Bone marrow (tissue), 2 donors: ENCODE data around the gene UBA1.
"Not testable (repeated sequence)": the region's sequence is repeated elsewhere in the genome, so short reads cannot be mapped to it uniquely, and the experiment has no call there.

Source experiments
- DNase-seq, 2 donors: peaks; one replicate each; lab custom pipeline; 2025; lab: John Stamatoyannopoulos, UW

UBA1 gene

DNA sequence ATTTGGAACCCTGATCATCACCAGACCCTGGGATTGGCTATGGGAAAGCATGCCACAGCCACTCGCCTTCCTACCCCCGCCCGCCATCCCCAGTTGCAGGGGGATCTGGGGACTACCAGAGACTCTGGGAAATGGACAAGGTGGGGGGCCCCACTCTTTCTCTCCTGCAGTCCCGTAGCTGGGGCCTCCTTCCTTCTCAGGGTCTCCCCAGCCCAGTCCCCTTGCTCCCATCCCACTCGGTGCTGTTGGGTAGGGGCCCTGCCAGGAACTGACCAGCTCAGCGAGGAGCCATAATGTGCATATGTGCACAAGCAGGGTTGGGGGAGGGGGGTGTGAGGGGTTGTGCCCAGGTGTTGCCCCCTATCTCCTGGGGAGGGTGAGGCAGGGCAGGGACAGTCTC is 35.8 kb downstream of the UBA1 start:
- no peak for DNase-seq

DNA sequence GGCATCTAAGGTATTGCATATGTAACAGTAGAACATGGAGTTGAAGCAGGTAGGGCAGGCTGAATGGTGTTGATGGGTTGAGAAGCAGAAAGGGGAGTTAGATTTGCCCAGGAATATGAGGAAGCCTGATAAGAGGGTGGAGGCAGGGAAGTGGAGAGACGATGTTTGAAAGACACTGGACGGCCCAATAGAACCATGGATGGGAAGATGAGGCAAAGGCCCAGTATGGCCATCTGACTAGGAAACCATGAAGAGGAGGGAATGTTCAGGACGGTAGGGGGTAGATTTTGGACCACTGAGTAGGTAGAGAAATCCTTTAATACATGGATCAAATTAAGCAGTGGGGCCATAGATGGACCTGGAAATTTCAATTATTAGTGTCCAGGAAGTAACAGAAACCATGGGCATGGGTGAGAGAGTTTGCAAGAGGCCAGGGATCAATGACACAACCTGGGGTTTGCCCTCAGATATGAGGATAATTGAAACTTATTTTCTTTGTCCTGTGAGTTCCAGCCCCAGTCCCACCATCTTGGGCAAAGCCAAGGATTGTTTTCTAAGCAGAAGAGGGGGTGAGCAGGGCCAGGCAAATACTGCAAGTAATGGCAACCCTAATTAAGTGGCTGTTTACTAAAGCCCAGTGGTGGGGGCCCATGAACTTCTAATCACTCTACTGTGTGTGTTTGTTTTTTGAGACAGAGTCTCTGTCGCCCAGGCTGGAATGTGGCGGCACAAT is 36.7 kb downstream of the UBA1 start:
- DNase-seq, result no peak

DNA sequence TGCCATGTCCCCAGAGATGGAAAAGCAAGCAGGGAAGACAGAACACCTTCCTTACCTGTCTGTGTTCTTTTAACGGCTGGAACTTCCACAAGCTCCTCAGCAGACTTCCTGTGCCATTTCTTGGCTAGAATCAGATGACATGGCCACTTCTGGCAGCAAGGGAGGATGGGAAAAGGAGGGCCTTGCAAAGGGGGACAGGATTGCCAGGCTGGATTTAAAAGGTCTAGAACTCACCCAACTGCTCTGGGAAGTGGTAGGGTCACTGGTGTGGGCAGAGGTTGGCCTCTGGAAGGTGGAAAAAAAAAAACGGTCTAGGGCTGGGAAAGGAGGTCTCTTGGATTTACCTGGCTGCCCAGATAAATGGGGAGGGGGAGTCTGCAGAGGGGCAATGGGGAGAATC is 37.5 kb downstream of the UBA1 start:
- no peak for DNase-seq

DNA sequence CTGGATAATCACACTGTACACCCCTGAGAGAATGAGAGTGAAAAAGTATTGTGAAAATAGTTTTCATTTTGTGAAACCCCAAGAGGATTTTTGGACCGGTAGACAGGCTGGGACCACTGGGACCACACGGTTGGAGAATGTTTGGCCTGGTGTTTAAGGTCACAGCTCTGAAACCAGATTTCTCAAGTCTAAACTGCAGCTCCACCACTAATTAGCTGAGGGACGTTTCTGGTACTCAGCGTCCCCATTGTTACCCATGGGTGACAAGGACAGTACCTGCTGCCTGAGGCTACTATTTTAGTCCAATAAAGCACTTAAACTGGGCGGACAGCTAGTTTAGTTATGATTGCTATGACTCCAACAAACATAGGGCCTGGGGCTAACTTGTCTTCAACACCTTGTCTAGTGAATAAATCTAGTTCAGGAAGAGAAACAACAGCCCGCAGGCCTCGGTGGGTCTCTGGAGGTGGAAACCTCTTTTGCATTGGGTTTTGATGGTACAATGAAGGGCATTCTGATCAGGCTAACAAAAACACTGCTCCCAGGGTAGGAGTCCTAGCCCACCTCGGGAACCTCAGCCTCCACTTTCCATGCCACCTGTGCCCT is 38.7 kb downstream of the UBA1 start:
- DNase-seq, result no peak

DNA sequence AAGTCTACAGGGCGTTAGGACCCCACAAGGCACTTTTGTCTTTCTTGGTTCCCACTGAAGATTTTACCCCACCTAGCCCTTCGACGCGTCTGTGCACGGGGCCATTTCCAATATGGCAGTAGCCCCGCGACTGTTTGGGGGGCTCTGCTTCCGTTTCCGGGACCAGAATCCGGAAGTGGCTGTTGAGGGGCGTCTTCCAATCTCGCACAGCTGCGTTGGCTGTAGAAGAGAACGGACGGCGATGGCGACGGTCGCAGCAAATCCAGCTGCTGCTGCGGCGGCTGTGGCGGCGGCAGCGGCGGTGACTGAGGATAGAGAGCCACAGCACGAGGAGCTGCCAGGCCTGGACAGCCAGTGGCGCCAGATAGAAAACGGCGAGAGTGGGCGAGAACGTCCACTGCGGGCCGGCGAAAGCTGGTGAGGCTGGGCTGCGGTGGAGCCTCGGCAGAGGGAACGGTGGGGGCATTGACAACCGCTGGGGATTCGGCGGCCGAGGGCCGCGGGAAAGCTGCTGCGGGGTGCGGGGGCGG is 39.2 kb downstream of the UBA1 start, which contains the start of gene USP11:
TSS of gene USP11 (plus strand) at position 207 of the 530 bp plus-strand sequence. CDS start at position 242, 35 bp downstream.
- peak in 1 of 2 donors; percentile 45 for DNase-seq

DNA sequence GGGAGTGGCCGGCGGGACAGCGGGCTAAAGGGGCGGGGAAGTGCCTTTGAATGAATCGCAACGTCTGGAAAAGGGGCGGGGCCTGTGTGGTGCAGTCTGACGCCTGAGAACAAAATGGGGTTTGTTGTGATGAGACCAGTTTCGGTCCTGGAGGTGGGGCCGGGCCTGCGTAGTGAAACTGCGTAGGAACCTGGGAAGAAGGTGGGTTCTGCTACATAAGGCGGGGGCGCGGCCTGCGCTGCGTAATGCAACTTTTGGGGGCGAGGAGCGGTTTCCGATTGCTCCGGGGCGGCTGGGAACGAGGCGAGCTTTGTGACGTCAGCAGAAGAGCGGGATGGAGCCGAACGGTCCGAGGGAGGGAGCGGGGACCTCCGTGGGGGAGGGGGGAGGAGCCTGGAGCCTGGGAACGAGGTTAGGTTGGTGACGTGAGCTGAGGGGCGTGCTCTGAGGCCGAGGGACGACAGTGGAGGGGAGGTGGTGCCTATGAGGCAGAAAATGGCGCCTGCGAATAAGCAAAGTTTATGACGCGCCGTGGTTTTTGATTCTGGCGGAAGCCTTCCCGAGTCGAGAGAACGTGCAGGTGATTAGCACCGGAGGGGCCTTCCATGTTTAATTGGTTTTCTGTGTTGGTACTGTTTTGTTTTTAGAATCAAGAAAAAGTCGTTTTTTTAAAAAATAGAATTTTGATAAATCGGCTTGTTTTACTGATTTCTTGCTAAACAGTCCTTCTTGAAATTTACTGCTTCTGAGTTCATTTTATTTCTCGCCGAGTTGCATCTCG is 39.9 kb downstream of the UBA1 start:
- peak; percentile 71 to 99 for DNase-seq

DNA sequence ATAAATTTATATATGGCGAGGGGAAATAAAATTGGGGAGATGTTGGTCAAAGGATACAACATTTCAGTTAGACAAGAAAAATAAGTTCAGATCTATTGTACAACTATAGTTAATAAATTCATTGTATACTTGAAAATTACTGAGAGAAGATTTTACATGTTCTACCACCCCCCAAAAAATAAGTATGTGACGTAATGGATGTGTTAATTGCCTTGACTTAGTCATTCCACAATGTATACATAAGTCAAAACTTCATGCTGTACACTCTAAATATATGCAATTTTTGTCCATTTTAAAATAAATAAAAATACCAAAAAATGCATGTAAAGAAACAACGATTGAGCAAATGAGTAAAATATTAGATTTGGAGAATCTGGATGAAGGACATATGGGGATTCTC is 41.0 kb downstream of the UBA1 start:
- no peak for DNase-seq

DNA sequence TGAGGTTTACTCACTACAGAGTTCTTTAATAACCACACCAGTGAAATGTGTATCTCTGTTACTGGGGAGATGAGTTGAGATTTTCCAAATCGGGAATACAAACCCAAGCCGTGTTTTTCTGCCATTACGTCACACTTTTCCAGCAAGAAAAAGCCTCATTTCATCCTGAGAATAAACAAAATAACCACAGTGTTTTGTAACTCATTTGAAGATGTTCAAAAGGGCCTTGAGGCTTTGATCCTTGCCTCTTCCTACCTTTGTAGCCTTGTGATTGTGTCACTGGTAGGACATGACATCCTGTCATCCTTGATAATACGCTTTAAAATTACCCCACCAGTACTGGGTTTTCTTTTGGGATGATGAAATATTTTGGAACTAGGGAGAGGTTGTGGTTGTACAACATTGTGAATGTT is 42.1 kb downstream of the UBA1 start:
- DNase-seq, result no peak

DNA sequence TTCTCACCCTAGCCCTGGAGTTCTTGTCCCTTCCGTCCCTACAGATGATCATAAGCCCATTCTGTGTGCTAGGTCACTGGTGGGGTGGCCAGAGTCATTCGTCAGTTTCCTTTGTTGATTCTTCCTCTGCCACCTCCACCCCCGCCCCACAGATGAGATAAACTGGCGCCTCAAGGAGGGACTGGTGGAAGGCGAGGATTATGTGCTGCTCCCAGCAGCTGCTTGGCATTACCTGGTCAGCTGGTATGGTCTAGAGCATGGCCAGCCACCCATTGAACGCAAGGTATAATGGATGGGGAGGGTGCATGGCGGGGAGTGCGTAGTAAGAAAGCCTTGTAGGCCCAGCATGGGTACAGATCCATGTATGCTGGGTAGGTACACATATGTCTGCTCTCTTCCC is 45.6 kb downstream of the UBA1 start:
- DNase-seq, result no peak

DNA sequence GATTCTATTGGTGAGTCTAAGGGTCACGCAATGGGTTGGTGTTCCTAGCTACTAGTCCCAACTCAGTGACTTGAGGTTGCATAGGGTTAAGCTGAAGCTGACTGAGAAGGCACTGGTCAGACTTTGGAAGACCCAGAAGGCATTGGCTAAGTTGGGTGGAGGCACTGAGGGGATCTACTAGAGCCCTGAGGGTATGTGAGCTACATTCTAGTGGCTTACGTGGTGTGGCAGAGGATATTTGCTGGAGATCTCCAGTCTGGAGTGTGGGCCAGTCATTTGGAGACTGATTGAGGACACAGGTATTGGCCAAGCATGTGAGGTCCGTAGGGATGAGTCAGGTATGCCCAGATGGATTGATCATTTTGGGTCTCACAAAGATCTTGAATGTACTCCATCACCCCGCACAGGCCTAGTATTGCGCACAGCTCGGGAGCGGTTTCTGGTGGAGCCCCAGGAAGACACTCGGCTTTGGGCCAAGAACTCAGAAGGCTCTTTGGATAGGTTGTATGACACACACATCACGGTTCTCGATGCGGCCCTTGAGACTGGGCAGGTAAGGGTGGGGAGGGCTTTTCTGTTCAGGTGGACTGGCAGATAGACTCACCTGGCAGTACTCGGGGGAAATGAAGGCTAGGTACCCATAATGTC is 46.4 kb downstream of the UBA1 start:
- DNase-seq, result no peak

DNA sequence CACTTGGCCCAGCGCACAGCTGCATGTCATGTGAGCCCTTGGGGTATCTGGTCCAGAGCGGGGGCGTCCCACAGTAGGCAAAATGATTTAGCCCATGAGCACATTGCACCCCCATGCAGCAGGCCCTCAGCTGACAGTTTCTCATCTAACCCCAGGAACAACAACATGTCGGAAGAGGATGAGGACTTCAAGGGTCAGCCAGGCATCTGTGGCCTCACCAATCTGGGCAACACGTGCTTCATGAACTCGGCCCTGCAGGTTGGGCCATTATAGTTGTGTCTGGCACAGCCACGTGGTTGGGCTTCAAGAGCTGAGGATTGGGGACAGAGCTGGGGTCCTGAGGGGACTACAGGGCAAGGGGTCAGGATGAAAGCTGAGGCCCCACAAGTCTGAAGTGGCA is 47.0 kb downstream of the UBA1 start:
- no peak for DNase-seq

DNA sequence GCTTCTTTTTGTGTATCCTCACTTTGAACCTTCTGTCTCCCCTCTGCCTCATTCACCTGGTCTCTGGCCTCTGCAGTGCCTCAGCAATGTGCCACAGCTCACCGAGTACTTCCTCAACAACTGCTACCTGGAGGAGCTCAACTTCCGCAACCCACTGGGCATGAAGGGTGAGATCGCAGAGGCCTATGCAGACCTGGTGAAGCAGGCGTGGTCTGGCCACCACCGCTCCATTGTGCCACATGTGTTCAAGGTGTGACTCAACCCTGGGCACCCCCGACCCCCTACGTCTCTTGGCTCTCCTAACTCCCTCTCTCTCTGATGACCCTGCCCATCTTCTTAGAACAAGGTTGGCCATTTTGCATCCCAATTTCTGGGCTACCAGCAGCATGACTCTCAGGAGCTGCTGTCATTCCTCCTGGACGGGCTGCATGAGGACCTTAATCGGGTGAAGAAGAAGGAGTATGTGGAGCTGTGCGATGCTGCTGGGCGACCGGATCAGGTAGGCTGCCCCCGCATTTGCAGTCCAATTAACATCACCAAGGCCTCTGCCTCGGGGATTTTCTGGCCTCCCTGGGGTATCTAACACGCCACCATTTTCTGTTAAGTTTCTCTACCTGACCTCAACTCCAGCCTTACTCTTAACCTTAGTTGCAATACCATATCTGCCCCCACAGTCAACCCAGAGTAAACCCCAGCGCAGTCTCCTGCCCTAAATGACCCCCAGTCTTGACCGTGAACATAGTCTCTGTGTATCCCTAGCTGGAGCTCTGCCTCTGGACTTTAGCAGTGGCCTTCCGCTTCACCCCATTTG is 47.8 kb downstream of the UBA1 start:
- DNase-seq, result no peak

DNA sequence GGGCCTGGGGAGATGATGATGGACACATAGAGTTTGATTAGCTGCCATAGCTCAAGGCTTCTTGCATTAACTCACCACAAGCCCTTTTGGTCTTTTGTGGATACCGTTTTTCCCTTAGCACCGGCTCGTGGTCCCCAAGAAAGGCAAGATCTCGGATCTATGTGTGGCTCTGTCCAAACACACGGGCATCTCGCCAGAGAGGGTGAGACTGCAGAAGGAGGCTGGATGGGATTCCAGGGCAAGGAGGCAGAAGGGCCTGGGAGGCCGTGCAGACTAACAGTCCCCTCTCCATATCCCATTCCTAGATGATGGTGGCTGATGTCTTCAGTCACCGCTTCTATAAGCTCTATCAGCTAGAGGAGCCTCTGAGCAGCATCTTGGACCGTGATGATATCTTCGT is 48.7 kb downstream of the UBA1 start:
- DNase-seq, result no peak

DNA sequence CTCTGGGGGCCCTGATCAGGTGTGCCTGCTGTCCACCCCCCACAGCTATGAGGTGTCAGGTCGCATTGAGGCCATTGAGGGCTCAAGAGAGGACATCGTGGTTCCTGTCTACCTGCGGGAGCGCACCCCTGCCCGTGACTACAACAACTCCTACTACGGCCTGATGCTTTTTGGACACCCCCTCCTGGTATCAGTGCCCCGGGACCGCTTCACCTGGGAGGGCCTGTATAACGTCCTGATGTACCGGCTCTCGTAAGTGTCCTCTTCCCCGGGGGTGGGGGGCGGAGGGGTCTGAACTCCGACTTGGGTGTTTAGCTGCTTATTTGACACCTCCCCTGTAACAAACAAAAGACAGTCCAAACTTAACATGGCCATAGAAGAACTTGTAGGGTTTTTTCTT is 49.7 kb downstream of the UBA1 start:
- no peak for DNase-seq

DNA sequence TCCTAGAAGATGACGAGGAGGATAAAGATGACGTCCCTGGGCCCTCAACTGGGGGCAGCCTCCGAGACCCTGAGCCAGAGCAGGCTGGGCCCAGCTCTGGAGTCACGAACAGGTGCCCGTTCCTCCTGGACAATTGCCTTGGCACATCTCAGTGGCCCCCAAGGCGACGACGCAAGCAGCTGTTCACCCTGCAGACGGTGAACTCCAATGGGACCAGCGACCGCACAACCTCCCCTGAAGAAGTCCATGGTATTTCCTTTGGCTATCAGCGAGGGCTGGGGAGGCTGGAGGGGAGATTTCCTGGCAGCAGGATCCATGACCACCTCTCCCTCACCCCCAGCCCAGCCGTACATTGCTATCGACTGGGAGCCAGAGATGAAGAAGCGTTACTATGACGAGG is 51.0 kb downstream of the UBA1 start:
- DNase-seq, result no peak

DNA sequence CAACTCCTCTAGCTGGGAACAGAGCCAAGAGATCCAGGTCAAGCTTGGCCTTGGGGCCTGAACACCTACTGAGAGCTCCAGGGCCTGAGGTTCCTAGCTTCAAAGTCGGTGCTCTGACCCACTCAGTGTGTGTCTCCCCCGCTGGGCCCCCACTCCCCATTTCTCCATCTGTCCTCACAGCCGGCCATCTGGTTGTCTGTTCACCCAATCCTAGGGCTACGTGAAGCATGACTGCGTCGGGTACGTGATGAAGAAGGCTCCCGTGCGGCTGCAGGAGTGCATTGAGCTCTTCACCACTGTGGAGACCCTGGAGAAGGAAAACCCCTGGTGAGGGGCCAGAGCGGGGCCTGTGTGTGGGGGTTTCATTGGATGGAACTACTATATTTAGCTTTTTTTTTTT is 51.5 kb downstream of the UBA1 start:
- no peak for DNase-seq

DNA sequence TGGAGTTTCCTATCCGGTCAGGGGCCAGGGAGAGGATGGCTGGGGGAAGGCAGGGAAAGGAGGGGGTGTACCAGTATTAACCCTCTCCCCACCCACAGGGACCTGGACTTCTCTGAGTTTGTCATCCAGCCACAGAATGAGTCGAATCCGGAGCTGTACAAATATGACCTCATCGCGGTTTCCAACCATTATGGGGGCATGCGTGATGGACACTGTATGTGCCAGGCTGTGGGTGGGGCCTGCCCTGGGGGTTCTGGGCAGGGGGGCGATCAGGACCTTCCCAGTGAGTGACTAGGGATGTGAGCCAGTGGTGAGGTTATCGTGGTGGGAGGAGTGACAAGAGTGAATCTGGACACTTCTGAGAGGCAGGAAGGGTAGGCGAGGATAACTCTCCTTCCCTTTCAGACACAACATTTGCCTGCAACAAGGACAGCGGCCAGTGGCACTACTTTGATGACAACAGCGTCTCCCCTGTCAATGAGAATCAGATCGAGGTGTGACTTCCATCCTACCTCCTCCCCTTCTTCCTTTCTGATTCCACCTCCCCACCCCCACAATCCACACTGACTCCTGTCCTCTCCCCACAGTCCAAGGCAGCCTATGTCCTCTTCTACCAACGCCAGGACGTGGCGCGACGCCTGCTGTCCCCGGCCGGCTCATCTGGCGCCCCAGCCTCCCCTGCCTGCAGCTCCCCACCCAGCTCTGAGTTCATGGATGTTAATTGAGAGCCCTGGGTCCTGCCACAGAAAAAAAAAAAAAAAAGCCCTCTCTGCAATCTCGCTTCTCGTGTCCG is 53.8 kb downstream of the UBA1 start:
- DNase-seq, result no peak

DNA sequence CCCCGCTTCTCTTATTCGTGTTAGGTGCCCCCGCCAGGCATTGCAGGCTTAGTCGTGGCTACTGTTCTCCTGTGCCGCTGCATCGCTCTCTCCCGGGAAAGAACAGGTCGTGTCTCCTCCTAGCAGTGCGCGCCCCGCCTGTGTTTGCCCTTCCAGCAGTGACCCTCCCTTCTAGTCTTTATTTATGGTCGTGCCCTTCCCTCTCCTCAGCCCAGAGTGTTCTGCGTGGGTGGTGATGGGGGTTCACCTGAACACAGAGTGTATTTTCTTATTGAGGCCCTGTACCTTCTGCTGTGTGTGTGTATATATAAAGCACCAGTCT is 54.3 kb downstream of the UBA1 start:
- no peak for DNase-seq

DNA sequence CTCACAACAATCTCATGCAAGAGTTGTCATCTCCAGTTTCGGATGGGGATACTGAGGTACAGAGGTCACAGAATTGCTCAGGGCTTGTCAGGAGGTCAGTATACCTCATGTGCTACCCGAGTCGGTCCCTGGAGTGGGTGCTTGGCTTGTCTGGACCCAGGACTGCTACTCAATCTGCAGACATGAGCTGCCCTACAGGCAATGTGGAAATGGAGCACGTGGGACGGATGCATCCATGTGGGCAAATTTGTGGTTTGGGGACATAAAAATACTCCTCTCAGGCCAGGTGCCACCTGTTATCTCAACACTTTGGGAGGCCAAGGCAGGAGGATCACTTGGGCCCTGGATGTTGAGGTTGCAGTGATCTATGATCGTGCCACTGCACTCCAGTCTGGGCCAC is 54.9 kb downstream of the UBA1 start:
- no peak for DNase-seq

DNA sequence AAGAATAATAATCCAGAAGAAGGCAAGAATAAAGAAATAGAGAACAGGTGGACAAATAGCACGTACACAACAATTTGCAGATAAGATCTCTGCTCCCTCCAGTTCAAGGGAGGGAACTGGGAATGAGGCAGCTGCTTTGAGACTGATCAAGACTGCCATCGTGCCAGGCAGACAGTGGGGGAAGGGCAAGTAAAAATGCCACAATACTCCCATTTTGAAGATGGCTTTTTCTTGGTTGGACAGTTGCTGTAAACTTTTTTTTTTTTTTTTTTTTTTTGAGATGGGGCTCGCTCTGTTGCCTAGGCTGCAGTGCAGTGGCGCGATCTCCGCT is 56.4 kb downstream of the UBA1 start:
- DNase-seq, result no peak

DNA sequence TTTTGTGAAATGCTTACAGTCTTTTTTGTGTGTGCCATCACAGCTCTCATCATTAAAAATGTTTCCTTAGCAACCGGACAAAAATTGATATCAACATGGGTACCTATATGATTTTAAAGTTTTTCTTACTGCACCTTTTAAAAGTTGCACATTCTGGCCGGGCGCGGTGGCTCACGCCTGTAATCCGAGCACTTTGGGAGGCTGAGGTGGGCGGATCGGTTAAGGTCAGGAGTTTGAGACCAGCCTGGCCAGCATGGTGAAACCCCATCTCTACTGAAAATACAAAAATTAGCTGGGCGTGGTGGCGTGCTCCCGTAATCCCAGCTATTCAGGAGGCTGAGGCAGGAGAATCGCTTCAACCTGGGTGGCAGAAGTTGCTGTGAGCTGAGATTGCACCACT is 64.0 kb downstream of the UBA1 start:
- DNase-seq, result not testable (repeated sequence)
